ENCODE data around the gene PSME3.
"Not testable (repeated sequence)": the region's sequence is repeated elsewhere in the genome, so short reads cannot be mapped to it uniquely, and the experiment has no call there.

PSME3 gene

GRCh38 chr17:42878924-42879595 is 45.9 kb downstream of the PSME3 start:
- DNase-seq = no peak

- no peak for DNase-seq
Measured at GRCh38 chr17:42879596-42879985, 46.4 kb downstream of the PSME3 start.

GRCh38 chr17:42880776-42881310 is 47.6 kb downstream of the PSME3 start:
- DNase-seq = no peak

- not testable (repeated sequence) for DNase-seq
Measured at GRCh38 chr17:42881706-42882105, 48.5 kb downstream of the PSME3 start.

- DNase-seq = no peak
Measured at GRCh38 chr17:42882166-42882565, 49.0 kb downstream of the PSME3 start.

- no peak for DNase-seq
Measured at GRCh38 chr17:42883802-42884558, 50.8 kb downstream of the PSME3 start.

- DNase-seq = not testable (repeated sequence)
Measured at GRCh38 chr17:42885806-42886205, 52.6 kb downstream of the PSME3 start.

GRCh38 chr17:42886283-42887176 is 53.3 kb downstream of the PSME3 start:
- DNase-seq = no peak

GRCh38 chr17:42889809-42890208 is 56.6 kb downstream of the PSME3 start:
- DNase-seq = no peak

GRCh38 chr17:42891539-42892152 is 58.4 kb downstream of the PSME3 start:
- no peak for DNase-seq

GRCh38 chr17:42893359-42893758 is 60.2 kb downstream of the PSME3 start:
- DNase-seq = no peak

Data from activated CD4-positive, alpha-beta T cell treated with anti-CD3 and anti-CD28 coated beads, Interleukin-2, amount 50 U/mL, for 16 hours (primary cell).